HCT116 (cell line): Measurements from ENCODE around the gene TLE4. TPM values are rescaled to one million over a fixed set of nuclear protein-coding genes. Genes with fewer than 3 reads are reported as not detected.

Experiments
- ATAC-seq: fragments of 200-7000 bp; cut with Tn5 transposase; 2 replicates; pipeline ENCODE4 v1.9.1; 2020; ENCODE audit warnings: mild to moderate bottlenecking, moderate library complexity
- BruUV-seq: library from RNA; stranded (reverse); fragments of 400-500 nt; replicated peaks from 2 replicates; lab custom pipeline; 2021; lab: Mats Ljungman, UMichigan
- CTCF ChIA-PET: fragments of 300-600 bp; sonication (Branson Sonifier 250); formaldehyde crosslinking; loops from one replicate; lab custom pipeline; 2021; ENCODE audit warnings: antibody characterized with exemption; lab: Charles Lee
- POLR2A ChIA-PET: fragments of 300-600, 350-600 bp; sonication (Branson Sonifier 250); formaldehyde crosslinking; loops from one replicate; lab custom pipeline; 2021; ENCODE audit warnings: antibody characterized with exemption; lab: Charles Lee
- RAD21 ChIA-PET, 2 experiments: fragments of 300-600 bp; sonication (Branson Sonifier 250); formaldehyde crosslinking; loops; one replicate each; lab custom pipeline; 2023; ENCODE audit warnings: low total read pairs in 2 of 2; ENCODE audit not compliant: uncharacterized antibody in 2 of 2, unreplicated experiment in 2 of 2, low non-redundant PET in 1 of 2; lab: Charles Lee
- DNase-seq: peaks from one replicate; pipeline ENCODE4 v3.0.0-alpha.2; 2010; ENCODE audit warnings: low read depth, low spot score
- H2AFZ ChIP-seq: fragments of 200-600 bp; shearing (Covaris generic), sonication (generic); 2 replicates; pipeline ENCODE4 v1.6.1; 2017; ENCODE audit warnings: low read depth, mixed run types, mixed read lengths, antibody characterized with exemption, low read length; ENCODE audit not compliant: poor library complexity, severe bottlenecking
- H3K27ac ChIP-seq: 2 replicates; pipeline ENCODE4 v1.5.1; 2012; ENCODE audit warnings: low read depth, low read length
- H3K27me3 ChIP-seq: fragments of 200-600 bp; sonication (generic); 2 replicates; pipeline ENCODE4 v1.6.1; 2016; ENCODE audit warnings: mixed run types, low read length, mixed read lengths; ENCODE audit not compliant: insufficient read depth
- H3K36me3 ChIP-seq, 2 experiments: fragments of 200-500 bp in 1 of 2; fragments of 200-600 bp in 1 of 2; sonication (Bioruptor generic) in 1 of 2; sonication (generic) in 1 of 2; 2 replicates each; pipeline versions ENCODE4 v1.5.1 to v1.6.1; 2014 to 2016; ENCODE audit warnings: low read length in 2 of 2, inconsistent platforms in 1 of 2, mixed read lengths in 1 of 2, mixed run types in 1 of 2; ENCODE audit not compliant: insufficient read depth in 2 of 2, control insufficient read depth in 1 of 2
- H3K4me1 ChIP-seq, 2 experiments: fragments of 200-600 bp in 1 of 2; sonication (generic) in 1 of 2; 2 replicates each; pipeline versions ENCODE4 v1.5.1 to v1.6.1; 2012 to 2017; ENCODE audit warnings: low read length in 2 of 2, inconsistent platforms in 1 of 2, mild to moderate bottlenecking in 1 of 2, mixed read lengths in 1 of 2, mixed run types in 1 of 2, moderate library complexity in 1 of 2; ENCODE audit not compliant: insufficient read depth in 2 of 2, control insufficient read depth in 1 of 2
- H3K4me2 ChIP-seq: fragments of 200-600 bp; sonication (generic); 2 replicates; pipeline ENCODE4 v1.6.1; 2017; ENCODE audit warnings: mixed run types, low read length, mixed read lengths
- H3K4me3 ChIP-seq, 2 experiments: fragments of 200-600 bp in 1 of 2; sonication (generic) in 1 of 2; replicated peaks in 1 of 2; 2 replicates each; pipeline ENCODE4 v1.5.1; 2011 to 2016; ENCODE audit warnings: low read length in 2 of 2, control low read depth in 1 of 2, low read depth in 1 of 2, mild to moderate bottlenecking in 1 of 2, mixed read lengths in 1 of 2, mixed run types in 1 of 2
- H3K79me2 ChIP-seq: fragments of 200-600 bp; sonication (generic); 2 replicates; pipeline ENCODE4 v1.6.1; 2017; ENCODE audit warnings: mild to moderate bottlenecking, mixed run types, low read length, moderate library complexity, mixed read lengths; ENCODE audit not compliant: insufficient read depth
- H3K9ac ChIP-seq: fragments of 200-600 bp; sonication (generic); 2 replicates; pipeline ENCODE4 v1.6.1; 2016; ENCODE audit warnings: low read length, mixed read lengths
- H3K9me2 ChIP-seq: fragments of 200-600 bp; sonication (generic), shearing (Covaris generic); 2 replicates; pipeline ENCODE4 v1.6.1; 2017; ENCODE audit warnings: mixed run types, mild to moderate bottlenecking, moderate library complexity; ENCODE audit not compliant: insufficient read depth
- H3K9me3 ChIP-seq, 2 experiments: fragments of 200-500 bp in 1 of 2; fragments of 200-600 bp in 1 of 2; sonication (Bioruptor generic) in 1 of 2; sonication (generic) in 1 of 2; 2 replicates each; pipeline ENCODE4 v1.6.1; 2014 to 2017; ENCODE audit warnings: low read length in 2 of 2, mixed read lengths in 2 of 2, inconsistent platforms in 1 of 2, low read depth in 1 of 2, mild to moderate bottlenecking in 1 of 2, mixed run types in 1 of 2, moderate library complexity in 1 of 2; ENCODE audit not compliant: control insufficient read depth in 1 of 2, insufficient read depth in 1 of 2
- H4K20me1 ChIP-seq: fragments of 200-600 bp; sonication (generic), shearing (Covaris generic); 2 replicates; pipeline ENCODE4 v1.6.1; 2017; ENCODE audit warnings: mixed run types, mild to moderate bottlenecking, moderate library complexity; ENCODE audit not compliant: insufficient read depth
- CEBPB ChIP-seq: IDR thresholded peaks from 2 replicates; pipeline ENCODE4 v1.6.1; 2012; ENCODE audit warnings: low read depth
- CTCF ChIP-seq, 3 experiments: fragments of 200-600 bp in 1 of 3; sonication (generic) in 1 of 3; IDR thresholded peaks in 2 of 3; conservative IDR thresholded peaks in 1 of 3; 2 replicates each; pipeline ENCODE4 v1.5.1; 2012 to 2017; ENCODE audit warnings: low read depth in 2 of 3, low read length in 2 of 3, antibody characterized with exemption in 1 of 3, borderline replicate concordance in 1 of 3, control low read depth in 1 of 3, mild to moderate bottlenecking in 1 of 3, mixed read lengths in 1 of 3, mixed run types in 1 of 3, moderate library complexity in 1 of 3; ENCODE audit not compliant: insufficient read depth in 1 of 3
- ELF1 ChIP-seq: IDR thresholded peaks from 2 replicates; pipeline ENCODE4 v1.6.1; 2012; ENCODE audit warnings: low read depth, borderline replicate concordance
- JUND ChIP-seq: IDR thresholded peaks from 2 replicates; pipeline ENCODE4 v1.6.1; 2012
- REST ChIP-seq: IDR thresholded peaks from 2 replicates; pipeline ENCODE4 v1.6.1; 2012; ENCODE audit warnings: low read depth
- YY1 ChIP-seq: IDR thresholded peaks from 2 replicates; pipeline ENCODE4 v1.6.1; 2011; ENCODE audit warnings: low read length, low read depth, moderate library complexity, mild to moderate bottlenecking; ENCODE audit not compliant: insufficient replicate concordance; ENCODE audit errors: extremely low read depth
- ZNF274 ChIP-seq: fragments of 200-500 bp; sonication (Bioruptor generic); IDR thresholded peaks from 2 replicates; pipeline ENCODE4 v1.6.1; 2014; ENCODE audit warnings: mild to moderate bottlenecking, low read depth, low read length, inconsistent platforms
- intact Hi-C: fragments of 100-400 bp; cut with micrococcal nuclease; formaldehyde crosslinking; loops from 2 replicates; pipeline ENCODE4 v1.10.0; 2022
- total RNA-seq: library from RNA; stranded (reverse); gene quantifications from one replicate; pipeline ENCODE4 v1.2.1, GENCODE V29; 2021; ENCODE audit not compliant: unreplicated experiment

Gene TLE4
- total RNA-seq, 1 experiment from 2014 or later = 0.39 TPM

- H4K20me1 ChIP-seq = no peaks in the 10 kb centered on the region
- H3K4me3 ChIP-seq = no peak overlapping the region
- RAD21 ChIA-PET = no interaction called here
- no TSS peak for BruUV-seq
- CTCF ChIA-PET = no interaction called here
- POLR2A ChIA-PET = no interaction called here
- no peak overlapping the region for H3K9ac ChIP-seq
- TF ChIP-seq CTCF (IDR thresholded peaks at IDR 0.05 in 2 of 3, conservative IDR thresholded peaks at IDR 0.05 in 1 of 3; ENCODE audit: borderline replicate concordance in 1 of 3, insufficient read depth in 1 of 3, low read depth in 2 of 3, low read length in 2 of 3) = no peak
- no peak for TF ChIP-seq JUND
- TF ChIP-seq ZNF274 = no peak
- no peak for TF ChIP-seq YY1
- TF ChIP-seq REST = no peak
- no peak for TF ChIP-seq ELF1
- no peak for TF ChIP-seq CEBPB
- H3K79me2 ChIP-seq = no peaks in the 10 kb centered on the region
- no peaks in the 10 kb centered on the region for H3K36me3 ChIP-seq
- no peak for DNase-seq
- H3K4me2 ChIP-seq = no peak overlapping the region
- no peak overlapping the region for H3K27ac ChIP-seq
- no peaks in the 10 kb centered on the region for H3K27me3 ChIP-seq
- no peak overlapping the region for H2AFZ ChIP-seq
- H3K9me2 ChIP-seq = no peaks in the 10 kb centered on the region
- no peak for ATAC-seq
- intact Hi-C loops = no loop called here
- H3K4me1 ChIP-seq = no peaks in the 10 kb centered on the region
- peaks cover 5 to 7% of the 10 kb centered on the region in 2 experiments; a peak in 2 of 4 replicates for H3K9me3 ChIP-seq
Observed at GRCh38 chr9:79598562-79599345, 27.0 kb downstream of the TLE4 start.
